Naive B cell (primary cell): ENCODE measurements around the gene LBX2. TPM values are rescaled to one million over a fixed set of nuclear protein-coding genes. Genes with fewer than 3 reads are reported as not detected.

Source experiments
- polyA plus RNA-seq, 6 donors: library from polyadenylated mRNA; unstranded; fragments of 300-500 nt; fragmentation: Illumina TruSeq; gene quantifications; one replicate each; pipeline ENCODE4 v1.2.3, GENCODE V29; 2021; ENCODE audit warnings: low read depth in 6 of 6

LBX2 gene
- polyA plus RNA-seq, 6 donors from 2014 or later: not detected

Other genes with a start within 250 kb of the LBX2 start
- gene SLC4A5, start 156.2 kb downstream of the LBX2 start, polyA plus RNA-seq: under 1 TPM in 3 of 6 donors, not detected in 3; 0.44 to 0.82 (median 0.70) TPM
- 10 to 100 TPM; 43.0 to 91.1 (median 60.2) TPM for gene DCTN1, start 119.3 kb downstream of the LBX2 start, polyA plus RNA-seq
- gene C2orf81, start 78.0 kb downstream of the LBX2 start, polyA plus RNA-seq: 1 to 10 TPM; 3.7 to 8.8 (median 7.6) TPM
- 10 to 100 TPM; 40.8 to 79.4 (median 47.8) TPM for gene WDR54, start 77.9 kb downstream of the LBX2 start, polyA plus RNA-seq
- 1 to 10 TPM in 4 of 6 donors, under 1 TPM in 1, not detected in 1; 0.97 to 2.1 (median 1.7) TPM for gene RTKN, start 57.7 kb downstream of the LBX2 start, polyA plus RNA-seq
- gene INO80B, start 44.5 kb downstream of the LBX2 start, polyA plus RNA-seq: 10 to 100 TPM in 2 of 6 donors, 1 to 10 TPM in 4; 5.5 to 16.5 (median 8.3) TPM
- 10 to 100 TPM; 30.0 to 46.1 (median 41.3) TPM for gene WBP1, start 41.2 kb downstream of the LBX2 start, polyA plus RNA-seq
- 10 to 100 TPM; 26.6 to 42.1 (median 34.5) TPM for gene MOGS, start 34.2 kb downstream of the LBX2 start, polyA plus RNA-seq
- gene MRPL53, start 26.9 kb downstream of the LBX2 start, polyA plus RNA-seq: 100 to 1,000 TPM in 5 of 6 donors, 10 to 100 TPM in 1; 76.6 to 172 (median 136) TPM
- 10 to 100 TPM in 4 of 6 donors, 1 to 10 TPM in 2; 5.9 to 25.9 (median 12.0) TPM for gene CCDC142, start 16.6 kb downstream of the LBX2 start, polyA plus RNA-seq
- 10 to 100 TPM; 20.7 to 31.8 (median 25.6) TPM for gene TTC31, start 16.5 kb downstream of the LBX2 start, polyA plus RNA-seq
- gene PCGF1, start 8.1 kb upstream of the LBX2 start, polyA plus RNA-seq: 10 to 100 TPM in 5 of 6 donors, 1 to 10 TPM in 1; 8.9 to 17.0 (median 14.1) TPM
- gene TLX2, start 14.8 kb upstream of the LBX2 start, polyA plus RNA-seq: not detected
- gene DQX1, start 26.6 kb upstream of the LBX2 start, polyA plus RNA-seq: not detected
- 100 to 1,000 TPM in 3 of 6 donors, 10 to 100 TPM in 3; 83.3 to 155 (median 99.9) TPM for gene AUP1, start 30.1 kb upstream of the LBX2 start, polyA plus RNA-seq
- gene HTRA2, start 30.3 kb upstream of the LBX2 start, polyA plus RNA-seq: 10 to 100 TPM; 33.0 to 52.0 (median 44.7) TPM
- gene LOXL3, start 54.3 kb upstream of the LBX2 start, polyA plus RNA-seq: under 1 TPM in 2 of 6 donors, not detected in 4; 0.25 to 0.29 TPM
- gene DOK1, start 55.1 kb upstream of the LBX2 start, polyA plus RNA-seq: 10 to 100 TPM; 21.2 to 44.1 (median 34.3) TPM
- gene M1AP, start 148.7 kb upstream of the LBX2 start, polyA plus RNA-seq: not detected
- gene SEMA4F, start 154.6 kb upstream of the LBX2 start, polyA plus RNA-seq: 1 to 10 TPM; 4.3 to 8.5 (median 5.4) TPM